A549 (cell line): ENCODE measurements around the gene SPATA13.

Experiments
- JUNB ChIP-seq: fragments of >200 bp; sonication (Bioruptor Twin); formaldehyde crosslinking; IDR thresholded peaks from 2 replicates; pipeline ENCODE4 v1.6.1; 2016
- NPAS2 ChIP-seq: fragments of 250-450 bp; sonication (Bioruptor Pico); IDR thresholded peaks from 2 replicates; pipeline ENCODE4 v1.8.0; 2022; ENCODE audit warnings: mild to moderate bottlenecking, moderate library complexity, borderline replicate concordance

- no peak for TF ChIP-seq NPAS2 (CRISPR knock-in tag)
- no peak for TF ChIP-seq JUNB
Measured at GRCh38 chr13:24339937-24340607, 179.6 kb downstream of the SPATA13 start.
